OCI-LY7 (cell line): ENCODE results near the gene DDX39A. TPM values are rescaled to one million over a fixed set of nuclear protein-coding genes. Genes with fewer than 3 reads are reported as not detected.
"Not testable (repeated sequence)": the region's sequence is repeated elsewhere in the genome, so short reads cannot be mapped to it uniquely, and the experiment has no call there.

Experiments used
- BruUV-seq: library from RNA; stranded (reverse); fragments of 400-500 nt; replicated peaks from 2 replicates; lab custom pipeline; 2021; lab: Mats Ljungman, UMichigan
- CTCF ChIA-PET: fragments of 300-600 bp; sonication (Branson Sonifier 250); formaldehyde crosslinking; loops from one replicate; lab custom pipeline; 2022; ENCODE audit warnings: antibody characterized with exemption; ENCODE audit not compliant: unreplicated experiment; lab: Charles Lee
- POLR2A ChIA-PET: fragments of 300-600 bp; sonication (Branson Sonifier 250); formaldehyde crosslinking; loops from one replicate; lab custom pipeline; 2022; ENCODE audit warnings: antibody characterized with exemption; lab: Charles Lee
- DNase-seq: peaks from one replicate; pipeline ENCODE4 v3.0.0-alpha.2; 2015; ENCODE audit warnings: low spot score
- H2AFZ ChIP-seq: fragments of 200-600 bp; sonication (generic), shearing (Covaris generic); 2 replicates; pipeline ENCODE4 v1.6.1; 2014; ENCODE audit warnings: mild to moderate bottlenecking, antibody characterized with exemption, low read length, moderate library complexity
- H3K27ac ChIP-seq: fragments of 200-600 bp; sonication (generic); 2 replicates; pipeline ENCODE4 v1.5.1; 2014; ENCODE audit warnings: mixed run types, low read depth, mild to moderate bottlenecking, moderate library complexity, low read length, inconsistent platforms; ENCODE audit not compliant: poor library complexity, severe bottlenecking
- H3K36me3 ChIP-seq: fragments of 200-600 bp; sonication (generic); 2 replicates; pipeline ENCODE4 v1.6.1; 2014; ENCODE audit warnings: mild to moderate bottlenecking, antibody characterized with exemption, low read length, moderate library complexity, mixed read lengths; ENCODE audit not compliant: insufficient read depth
- H3K4me1 ChIP-seq: fragments of 200-600 bp; sonication (generic); 2 replicates; pipeline ENCODE4 v1.5.1; 2014; ENCODE audit warnings: mild to moderate bottlenecking, low read length; ENCODE audit not compliant: insufficient read depth, poor library complexity, severe bottlenecking
- H3K4me2 ChIP-seq: fragments of 200-600 bp; sonication (generic); 2 replicates; pipeline ENCODE4 v1.6.1; 2014; ENCODE audit warnings: mild to moderate bottlenecking, low read length
- H3K4me3 ChIP-seq: fragments of 200-600 bp; sonication (generic); 2 replicates; pipeline ENCODE4 v1.5.1; 2014; ENCODE audit warnings: mild to moderate bottlenecking, low read depth, low read length; ENCODE audit not compliant: poor library complexity, severe bottlenecking
- H3K79me2 ChIP-seq: fragments of 200-600 bp; sonication (generic); 2 replicates; pipeline ENCODE4 v1.6.1; 2016; ENCODE audit warnings: low read depth, mild to moderate bottlenecking, low read length, moderate library complexity, mixed read lengths; ENCODE audit not compliant: insufficient read depth
- H3K9me2 ChIP-seq: fragments of 200-600 bp; sonication (generic); 2 replicates; pipeline ENCODE4 v1.6.1; 2016; ENCODE audit warnings: mild to moderate bottlenecking, low read length, mixed read lengths; ENCODE audit not compliant: insufficient read depth
- H3K9me3 ChIP-seq: fragments of 200-600 bp; sonication (generic); 2 replicates; pipeline ENCODE4 v1.6.1; 2014; ENCODE audit warnings: mild to moderate bottlenecking, mixed run types, low read length, mixed read lengths
- H4K20me1 ChIP-seq: fragments of 200-600 bp; sonication (generic); 2 replicates; pipeline ENCODE4 v1.6.1; 2014; ENCODE audit warnings: mild to moderate bottlenecking, antibody characterized with exemption, low read length, moderate library complexity, mixed read lengths; ENCODE audit not compliant: insufficient read depth
- EZH2phosphoT487 ChIP-seq: fragments of 200-600 bp; sonication (generic); IDR thresholded peaks from 2 replicates; pipeline ENCODE4 v1.6.1; 2018; ENCODE audit warnings: low read depth, borderline replicate concordance, mild to moderate bottlenecking, mixed run types, antibody characterized with exemption, low read length, moderate library complexity, mixed read lengths
- intact Hi-C: fragments of 100-400 bp; cut with micrococcal nuclease; formaldehyde crosslinking; loops from one replicate; pipeline ENCODE4 v1.10.0; 2022; ENCODE audit not compliant: unreplicated experiment
- total RNA-seq, 2 experiments: library from RNA; depleted of rRNA in 1 of 2; stranded (reverse); fragments of >200 nt in 1 of 2; shearing (Covaris generic) in 1 of 2; gene quantifications; 2 replicates each; pipeline ENCODE4 v1.2.3, GENCODE V29; 2014 to 2022
- TF ChIP-seq, protein P1 (sequence below): fragments of 200-600 bp; sonication (generic); conservative IDR thresholded peaks from 2 replicates; pipeline ENCODE4 v1.5.1; 2014; ENCODE audit warnings: mild to moderate bottlenecking, antibody characterized with exemption, low read length, moderate library complexity, mixed read lengths

The DDX39A gene
- total RNA-seq, 2 experiments from 2014 or later = 294 to 474 TPM

DNA sequence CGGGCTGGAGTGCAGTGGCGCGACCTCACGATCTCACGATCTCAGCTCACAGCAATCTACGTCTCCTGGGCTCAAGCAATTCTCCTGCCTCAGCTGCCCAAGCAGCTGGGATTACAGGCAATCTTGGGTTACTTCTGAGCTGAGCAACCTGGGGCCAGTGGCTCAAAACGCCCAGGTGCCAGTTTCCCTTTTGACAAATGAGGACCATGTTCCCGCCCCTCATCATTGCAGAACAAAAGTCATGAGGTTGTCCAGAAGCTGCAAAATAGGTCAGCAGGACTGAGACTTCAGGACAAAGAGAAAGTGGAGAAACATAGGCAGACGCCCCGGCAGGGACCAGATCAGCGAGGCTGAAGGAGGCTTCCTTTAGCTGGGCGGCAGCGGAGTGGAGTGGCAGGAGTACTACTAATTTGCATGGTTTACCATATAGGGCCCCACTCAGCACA lies 41.2 kb downstream of the DDX39A start:
- H3K36me3 ChIP-seq = no peaks in the 10 kb centered on the region
- H3K27ac ChIP-seq = peak overlapping the region; percentile 68
- TF ChIP-seq EZH2phosphoT487 = no peak
- TF ChIP-seq, protein P1, sequence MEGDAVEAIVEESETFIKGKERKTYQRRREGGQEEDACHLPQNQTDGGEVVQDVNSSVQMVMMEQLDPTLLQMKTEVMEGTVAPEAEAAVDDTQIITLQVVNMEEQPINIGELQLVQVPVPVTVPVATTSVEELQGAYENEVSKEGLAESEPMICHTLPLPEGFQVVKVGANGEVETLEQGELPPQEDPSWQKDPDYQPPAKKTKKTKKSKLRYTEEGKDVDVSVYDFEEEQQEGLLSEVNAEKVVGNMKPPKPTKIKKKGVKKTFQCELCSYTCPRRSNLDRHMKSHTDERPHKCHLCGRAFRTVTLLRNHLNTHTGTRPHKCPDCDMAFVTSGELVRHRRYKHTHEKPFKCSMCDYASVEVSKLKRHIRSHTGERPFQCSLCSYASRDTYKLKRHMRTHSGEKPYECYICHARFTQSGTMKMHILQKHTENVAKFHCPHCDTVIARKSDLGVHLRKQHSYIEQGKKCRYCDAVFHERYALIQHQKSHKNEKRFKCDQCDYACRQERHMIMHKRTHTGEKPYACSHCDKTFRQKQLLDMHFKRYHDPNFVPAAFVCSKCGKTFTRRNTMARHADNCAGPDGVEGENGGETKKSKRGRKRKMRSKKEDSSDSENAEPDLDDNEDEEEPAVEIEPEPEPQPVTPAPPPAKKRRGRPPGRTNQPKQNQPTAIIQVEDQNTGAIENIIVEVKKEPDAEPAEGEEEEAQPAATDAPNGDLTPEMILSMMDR = no peak
- H3K79me2 ChIP-seq = peaks cover 12% of the 10 kb centered on the region; the same call in 1 of the 2 replicates
- peak overlapping the region; percentile 84 for H2AFZ ChIP-seq
- BruUV-seq = no TSS peak
- no peaks in the 10 kb centered on the region for H3K9me2 ChIP-seq
- H3K4me3 ChIP-seq = peak overlapping the region; percentile 58
- H3K9me3 ChIP-seq = no peaks in the 10 kb centered on the region
- H3K4me2 ChIP-seq = peak overlapping the region; percentile 73
- peaks cover 69% of the 10 kb centered on the region for H3K4me1 ChIP-seq
- DNase-seq = peak; percentile 64
- no peaks in the 10 kb centered on the region for H4K20me1 ChIP-seq
- POLR2A ChIA-PET = interaction anchor here (0.6 to 1.2 kb wide), 3 partner anchors 14 to 62 kb away, joined by 5 to 7 read pairs (median 5); no protein-coding TSS in a partner anchor
- intact Hi-C loops = loop anchor here (2.0 kb wide), 1 partner anchor 29 kb away; no protein-coding TSS in a partner anchor
- CTCF ChIA-PET = no interaction called here

DNA sequence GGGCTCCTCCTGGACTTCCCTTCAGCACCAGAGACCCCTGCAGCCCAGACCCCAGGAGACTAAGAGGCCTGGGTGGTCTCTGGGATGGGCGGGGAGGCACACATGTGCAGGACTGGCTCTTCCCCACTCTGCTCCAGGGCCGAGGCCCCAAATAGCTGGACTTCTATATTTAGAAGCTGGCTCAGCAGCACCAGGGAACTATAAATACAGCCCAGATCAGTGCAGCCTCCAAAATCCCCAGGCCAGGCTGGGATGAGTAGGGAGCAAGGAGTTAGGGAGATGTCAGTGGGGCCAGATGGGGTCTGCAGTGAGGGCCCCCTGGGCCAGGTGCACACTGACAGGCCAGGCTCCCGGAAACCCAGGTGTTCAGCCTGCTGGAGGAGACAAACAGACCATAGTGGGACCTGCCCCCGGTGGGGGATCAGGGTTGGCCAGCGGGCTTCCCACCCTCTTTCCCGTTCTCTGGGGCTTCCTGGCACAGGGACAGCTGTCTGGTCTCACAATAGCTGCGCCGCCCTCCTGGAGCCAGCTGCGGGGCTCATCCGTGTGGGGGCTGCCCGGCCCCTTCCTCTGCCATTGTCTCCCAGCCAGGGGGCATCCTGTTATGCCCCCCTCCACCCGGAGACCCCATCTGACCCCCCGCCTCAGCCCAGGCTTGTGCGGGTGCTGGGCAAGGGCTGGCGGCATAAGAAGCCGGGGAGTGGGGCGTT lies 43.4 kb downstream of the DDX39A start:
- Histone ChIP-seq H3K4me3 (peak overlapping the region; percentile 38), H2AFZ (peak overlapping the region; percentile 95), H3K79me2 (no peaks in the 10 kb centered on the region), H3K27ac (peak overlapping the region; percentile 68), H3K4me2 (peak overlapping the region; percentile 68), H3K9me3 (no peaks in the 10 kb centered on the region), H3K4me1 (peaks cover 72% of the 10 kb centered on the region), H3K9me2 (no peaks in the 10 kb centered on the region), H3K36me3 (no peaks in the 10 kb centered on the region), H4K20me1 (no peaks in the 10 kb centered on the region)
- POLR2A ChIA-PET = interaction anchor here (0.5 to 1.1 kb wide), 3 partner anchors 19 to 29 kb away, joined by 3 read pairs; no protein-coding TSS in a partner anchor
- CTCF ChIA-PET = no interaction called here
- intact Hi-C loops = no loop called here
- peak; percentile 51 for DNase-seq
- no TSS peak for BruUV-seq
- TF ChIP-seq, protein P1 = no peak
- TF ChIP-seq EZH2phosphoT487 = no peak

DNA sequence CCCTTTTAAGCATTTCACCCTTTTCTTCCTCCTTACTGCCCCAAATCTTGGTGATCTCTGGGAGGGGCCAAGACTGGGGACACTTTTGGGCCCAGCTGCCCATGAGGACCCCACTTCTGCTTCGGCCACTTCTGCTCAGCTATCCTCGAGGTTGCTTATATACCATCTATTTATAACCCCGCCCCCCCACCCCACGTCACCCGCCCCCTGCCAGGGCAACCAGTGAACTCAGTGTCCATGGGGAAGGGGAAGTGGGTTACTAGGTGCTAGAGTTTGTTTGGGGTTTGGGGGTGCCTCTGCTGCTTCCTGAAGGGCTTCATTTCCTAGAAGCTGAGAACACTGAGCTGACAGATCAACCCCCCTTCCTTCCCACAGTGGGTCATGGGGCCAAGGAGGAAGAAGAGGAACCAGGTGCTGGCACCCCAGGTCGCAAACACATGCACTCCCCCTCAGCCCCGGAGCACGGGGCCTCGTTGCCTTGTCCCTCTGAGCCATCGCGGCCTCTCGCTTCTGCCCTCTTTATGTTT lies 44.0 kb downstream of the DDX39A start:
- BruUV-seq = no TSS peak
- ChIA-PET POLR2A (interaction anchor here (0.5 to 1.1 kb wide), 3 partner anchors 19 to 30 kb away, joined by 3 read pairs; no protein-coding TSS in a partner anchor), CTCF (no interaction called here)
- H3K79me2 ChIP-seq = no peaks in the 10 kb centered on the region
- H3K4me2 ChIP-seq = peak overlapping the region; percentile 68
- no peaks in the 10 kb centered on the region for H3K36me3 ChIP-seq
- H4K20me1 ChIP-seq = no peaks in the 10 kb centered on the region
- H2AFZ ChIP-seq = peak overlapping the region; percentile 95
- peak overlapping the region; percentile 68 for H3K27ac ChIP-seq
- H3K9me2 ChIP-seq = no peaks in the 10 kb centered on the region
- H3K4me3 ChIP-seq = peak overlapping the region; percentile 38
- peak; percentile 65 for DNase-seq
- no peaks in the 10 kb centered on the region for H3K9me3 ChIP-seq
- peaks cover 72% of the 10 kb centered on the region for H3K4me1 ChIP-seq
- TF ChIP-seq, protein P1 = no peak
- no peak for TF ChIP-seq EZH2phosphoT487
- intact Hi-C loops = no loop called here

DNA sequence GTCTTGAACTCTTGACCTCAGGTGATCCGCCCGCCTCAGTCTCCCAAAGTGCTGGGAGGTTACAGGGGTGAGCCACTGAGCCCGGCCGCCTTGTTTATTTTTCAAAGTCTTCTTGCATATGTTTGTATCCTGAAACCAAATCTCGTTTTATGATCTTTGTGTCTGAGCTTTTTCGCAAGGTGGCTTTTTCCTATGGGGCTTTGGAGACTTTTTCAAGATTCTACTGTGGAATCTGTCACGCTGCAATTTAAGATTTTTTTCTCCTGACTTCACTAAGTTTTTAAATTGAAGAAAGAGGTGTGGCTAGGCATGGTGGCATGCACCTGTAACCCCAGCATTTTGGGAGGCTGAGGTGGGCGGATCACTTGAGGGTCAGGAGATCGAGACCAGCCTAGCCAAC lies 44.8 kb downstream of the DDX39A start:
- H2AFZ ChIP-seq, H4K20me1 ChIP-seq, H3K79me2 ChIP-seq, H3K27ac ChIP-seq, intact Hi-C loops, BruUV-seq, H3K9me2 ChIP-seq, H3K36me3 ChIP-seq, H3K4me3 ChIP-seq, DNase-seq, H3K4me2 ChIP-seq, H3K9me3 ChIP-seq, CTCF ChIA-PET, POLR2A ChIA-PET: not testable (repeated sequence)
- peaks cover 72% of the 10 kb centered on the region for H3K4me1 ChIP-seq
